GM21526 (cell line): ENCODE results near the gene ZNF581.

Experiments used
- ATAC-seq: cut with Tn5 transposase; IDR thresholded peaks from one replicate; pipeline ENCODE4 v1.9.1; 2021; ENCODE audit warnings: moderate library complexity; ENCODE audit not compliant: unreplicated experiment, low FRiP score

The ZNF581 gene

GRCh38 chr19:55646889-55647731 lies 3.7 kb downstream of the ZNF581 start:
- ATAC-seq, result no peak

GRCh38 chr19:55647732-55648584 lies 4.5 kb downstream of the ZNF581 start, which contains the start of gene CCDC106:
CCDC106 (plus strand) TSS chr19:55648212; CDS start chr19:55649047, 835 bp downstream.
- ATAC-seq, result no peak

GRCh38 chr19:55648585-55649267 lies 5.3 kb downstream of the ZNF581 start:
- no peak for ATAC-seq

- no peak for ATAC-seq
Observed at GRCh38 chr19:55649268-55650125, 6.0 kb downstream of the ZNF581 start.

- ATAC-seq, result no peak
Observed at GRCh38 chr19:55650126-55650557, 6.7 kb downstream of the ZNF581 start.

GRCh38 chr19:55650602-55651230 lies 7.3 kb downstream of the ZNF581 start:
- ATAC-seq, result no peak

GRCh38 chr19:55651236-55651635 lies 7.8 kb downstream of the ZNF581 start:
- ATAC-seq, result no peak

GRCh38 chr19:55652311-55653128 lies 9.1 kb downstream of the ZNF581 start:
- no peak for ATAC-seq

- ATAC-seq, result peak; percentile 40
Observed at GRCh38 chr19:55653651-55654322, 10.3 kb downstream of the ZNF581 start.

- peak; percentile 50 for ATAC-seq
Observed at GRCh38 chr19:55654323-55654867, 10.9 kb downstream of the ZNF581 start.

GRCh38 chr19:55654868-55655647 lies 11.6 kb downstream of the ZNF581 start, which contains the start of gene U2AF2:
U2AF2 (plus strand) TSS chr19:55655035; CDS start chr19:55655105, 70 bp downstream.
- peak; percentile 27 for ATAC-seq

- ATAC-seq, result no peak
Observed at GRCh38 chr19:55655648-55656040, 12.2 kb downstream of the ZNF581 start.

- ATAC-seq, result no peak
Observed at GRCh38 chr19:55656552-55656951, 13.1 kb downstream of the ZNF581 start.

GRCh38 chr19:55656988-55657747 lies 13.7 kb downstream of the ZNF581 start:
- no peak for ATAC-seq

- ATAC-seq, result no peak
Observed at GRCh38 chr19:55658846-55659459, 15.5 kb downstream of the ZNF581 start.

- no peak for ATAC-seq
Observed at GRCh38 chr19:55659822-55660221, 16.4 kb downstream of the ZNF581 start.
